HG03103 (cell line): Measurements from ENCODE around the gene MED12L.

Experiments
- ATAC-seq: cut with Tn5 transposase; IDR thresholded peaks from one replicate; pipeline ENCODE4 v1.9.1; 2021; ENCODE audit warnings: low read depth; ENCODE audit not compliant: unreplicated experiment

MED12L gene

DNA sequence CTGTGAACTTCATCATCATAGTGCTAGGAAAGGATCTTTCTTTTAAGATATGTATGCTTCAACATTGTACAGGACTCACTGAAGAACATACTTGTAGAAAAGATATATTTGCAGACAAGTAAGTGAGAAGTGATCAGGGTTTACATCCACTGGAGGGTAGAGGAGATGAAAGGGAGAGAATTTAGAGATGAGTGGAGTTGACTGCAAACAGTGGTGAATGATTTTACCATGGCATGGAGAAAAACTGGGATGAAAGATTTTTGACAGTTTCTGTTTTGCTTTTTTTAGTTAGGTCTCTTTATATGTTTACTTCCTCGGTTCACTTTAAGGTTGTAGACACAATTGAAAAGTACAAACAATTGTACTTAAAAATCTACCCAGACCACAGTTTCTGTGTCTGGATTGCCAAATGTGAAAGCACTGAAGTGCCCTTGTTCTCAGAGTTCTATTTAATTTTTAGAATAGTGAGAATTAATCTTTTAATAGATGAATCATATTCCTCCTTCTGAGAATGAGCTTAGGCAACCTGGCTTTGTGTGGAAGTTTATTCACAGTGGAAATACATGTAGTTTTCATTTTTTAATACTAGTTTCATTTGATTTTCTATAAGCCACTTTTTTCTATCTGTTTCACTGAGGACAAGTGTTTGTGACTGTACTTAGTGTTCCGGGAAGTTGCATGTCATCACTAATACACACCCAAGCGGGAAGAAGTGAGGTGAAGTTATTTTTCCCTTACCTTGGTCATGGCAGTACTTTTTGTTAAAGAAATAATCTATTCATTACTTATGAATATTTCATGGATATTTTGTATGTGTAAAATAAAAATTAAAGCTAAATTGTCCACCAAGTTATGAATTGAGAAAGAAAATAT, 119.3 kb downstream of the MED12L start:
- no peak for ATAC-seq

DNA sequence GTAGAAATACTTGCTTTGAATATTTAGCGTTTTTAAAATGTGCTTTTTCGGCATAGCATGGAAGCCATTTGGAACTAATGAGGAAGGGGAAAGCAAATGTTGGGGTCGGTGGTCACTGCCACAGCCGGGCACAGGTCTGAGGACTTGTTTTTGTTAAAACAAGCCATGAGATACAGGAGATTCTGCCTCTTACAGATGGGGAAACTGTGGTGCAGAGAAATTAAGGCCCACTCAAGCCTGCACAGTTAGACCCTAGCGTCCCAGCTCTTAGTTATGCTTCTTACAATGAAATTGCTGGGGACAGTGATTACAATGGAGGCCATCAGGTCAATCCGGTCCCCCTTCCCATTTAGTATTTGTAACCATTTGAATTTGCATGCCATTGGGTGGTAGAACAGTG, 120.0 kb downstream of the MED12L start:
- ATAC-seq = no peak

GRCh38 chr3:151206201-151206600, 120.7 kb downstream of the MED12L start:
- no peak for ATAC-seq

GRCh38 chr3:151209654-151210053, 124.2 kb downstream of the MED12L start:
- no peak for ATAC-seq

GRCh38 chr3:151210676-151211381, 125.4 kb downstream of the MED12L start:
- peak; percentile 65 for ATAC-seq

DNA sequence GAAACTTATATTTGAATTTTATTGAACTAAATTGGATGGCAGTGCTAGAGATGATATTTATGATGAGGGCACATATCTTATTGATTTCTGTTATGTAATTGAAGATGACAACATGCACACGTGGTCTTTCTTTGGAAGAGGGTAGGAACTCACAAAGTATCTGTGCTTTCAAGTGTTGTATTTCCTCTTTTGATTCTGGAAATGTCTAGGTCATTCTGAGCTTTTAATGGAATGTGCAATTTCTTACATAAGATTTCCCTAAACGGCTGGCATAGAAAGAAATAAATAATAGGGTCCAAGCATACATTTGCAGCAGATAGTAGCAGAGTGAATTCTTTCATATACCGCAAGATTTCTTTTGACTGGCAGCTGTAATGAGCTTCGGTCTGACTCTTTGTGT, 127.7 kb downstream of the MED12L start:
- no peak for ATAC-seq

GRCh38 chr3:151213881-151214280, 128.4 kb downstream of the MED12L start:
- ATAC-seq = no peak

GRCh38 chr3:151214459-151214858, 129.0 kb downstream of the MED12L start:
- no peak for ATAC-seq

DNA sequence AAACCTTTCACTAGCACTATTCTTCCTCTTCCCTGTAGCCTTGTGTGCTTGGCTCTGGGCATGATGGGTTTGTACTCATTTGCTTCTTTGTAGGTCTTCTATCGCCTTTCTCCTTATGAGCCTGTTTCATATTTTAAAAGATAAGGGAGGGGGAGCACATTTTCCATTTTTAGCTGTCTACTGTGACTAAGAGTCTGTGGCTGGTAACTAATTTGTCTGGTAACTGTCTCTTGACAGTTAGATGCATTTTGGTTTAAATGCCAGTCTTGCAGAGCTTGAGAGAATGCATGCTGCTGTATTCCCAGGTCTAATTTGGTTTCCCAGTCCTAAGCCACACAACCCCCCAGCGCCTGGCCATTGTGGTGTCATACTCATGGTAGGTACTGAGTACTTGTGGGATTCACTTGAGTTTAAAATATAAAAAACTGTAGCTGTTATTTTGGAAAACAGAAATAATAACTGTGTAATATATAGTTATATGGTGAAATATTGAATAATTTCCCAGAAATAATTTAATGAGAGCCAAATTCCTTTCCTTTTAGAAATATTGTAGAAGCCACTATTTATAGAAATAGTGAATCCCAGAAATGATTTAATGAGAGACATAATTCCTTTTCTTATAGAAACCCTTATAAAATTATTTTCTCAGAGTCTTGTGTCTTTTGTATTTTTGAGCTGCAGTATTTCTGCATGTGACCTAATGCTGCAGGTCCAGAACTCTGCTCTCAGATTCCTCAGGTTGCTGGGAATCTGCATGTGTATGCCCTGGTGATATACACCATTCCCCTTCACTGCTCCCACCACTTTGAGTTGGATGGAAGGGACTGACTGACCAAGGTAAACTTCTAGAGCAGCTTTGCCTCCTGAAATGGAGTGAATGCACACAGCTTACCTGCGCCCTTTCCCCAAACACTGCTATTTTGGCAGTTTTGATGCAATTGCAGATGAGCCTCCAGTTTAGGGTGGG, 131.5 kb downstream of the MED12L start:
- no peak for ATAC-seq

GRCh38 chr3:151218136-151218535, 132.7 kb downstream of the MED12L start:
- no peak for ATAC-seq

DNA sequence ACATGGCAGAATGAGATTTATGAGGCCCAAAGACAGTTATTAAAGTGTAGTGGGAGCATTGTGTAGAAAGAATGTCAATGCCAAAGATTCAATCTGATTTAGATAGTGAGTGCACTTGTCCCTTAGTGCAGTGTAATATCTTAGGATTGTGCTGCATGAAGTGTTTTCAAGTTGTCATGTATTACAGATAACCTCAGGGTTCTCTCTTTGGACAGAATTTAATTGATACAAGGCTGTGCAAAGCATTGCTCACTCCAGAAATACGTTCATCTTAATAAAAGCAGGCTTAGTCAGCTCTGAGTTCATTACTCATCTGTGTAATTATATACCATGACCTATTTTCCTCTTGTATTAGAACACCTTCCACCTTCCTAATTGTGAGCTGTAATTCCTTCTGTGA, 133.6 kb downstream of the MED12L start:
- ATAC-seq = no peak

DNA sequence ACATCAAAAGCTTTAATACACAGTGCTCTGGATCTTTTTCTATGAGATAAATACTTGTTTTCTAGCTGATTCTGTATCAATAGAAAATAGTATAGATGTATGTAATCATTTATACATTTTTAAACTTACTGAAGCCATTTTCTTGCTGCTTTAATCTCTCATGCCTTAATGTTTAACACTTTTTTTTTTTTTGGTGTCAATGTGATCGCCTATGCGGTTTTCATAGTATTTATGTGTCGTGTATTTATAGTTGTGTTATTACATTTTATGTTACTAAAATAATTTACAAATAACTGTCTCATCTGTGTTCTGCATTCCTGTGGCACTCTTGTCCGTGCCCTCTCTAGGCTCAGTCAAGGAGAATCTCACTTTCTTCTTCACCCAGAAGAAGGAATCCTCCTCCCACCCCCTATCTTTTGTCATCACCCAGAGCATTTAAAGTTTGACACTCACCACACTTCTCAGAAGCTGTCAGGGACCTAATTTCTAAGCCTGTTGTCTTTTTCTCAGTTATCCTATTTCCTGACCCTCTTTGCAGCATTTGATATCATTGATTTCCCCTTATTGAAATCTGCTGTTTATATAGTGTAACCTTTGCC, 138.9 kb downstream of the MED12L start:
- ATAC-seq = no peak

GRCh38 chr3:151225040-151225975, 139.8 kb downstream of the MED12L start:
- no peak for ATAC-seq

GRCh38 chr3:151226088-151226563, 140.7 kb downstream of the MED12L start:
- no peak for ATAC-seq

DNA sequence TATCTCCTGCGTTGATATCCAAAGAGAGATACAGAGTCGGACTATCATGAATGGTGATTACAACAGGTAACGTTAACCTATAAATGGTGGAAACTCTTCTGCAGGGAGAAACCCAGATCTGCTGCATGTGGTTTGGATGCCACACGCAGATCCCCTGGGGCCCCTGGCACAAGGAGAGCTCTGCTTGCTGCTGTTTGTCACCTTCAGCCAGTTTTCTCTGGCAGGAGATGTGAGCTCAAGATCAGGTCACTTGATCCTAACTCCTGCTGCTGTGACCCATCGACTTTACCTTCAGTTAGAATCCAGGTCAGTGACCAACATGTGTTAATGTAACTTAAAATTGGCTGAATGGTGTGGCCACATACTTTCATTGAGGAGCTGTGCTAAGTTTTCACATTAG, 141.4 kb downstream of the MED12L start:
- ATAC-seq = no peak

- peak; percentile 19 for ATAC-seq
Observed at GRCh38 chr3:151227266-151227806, 141.9 kb downstream of the MED12L start.

DNA sequence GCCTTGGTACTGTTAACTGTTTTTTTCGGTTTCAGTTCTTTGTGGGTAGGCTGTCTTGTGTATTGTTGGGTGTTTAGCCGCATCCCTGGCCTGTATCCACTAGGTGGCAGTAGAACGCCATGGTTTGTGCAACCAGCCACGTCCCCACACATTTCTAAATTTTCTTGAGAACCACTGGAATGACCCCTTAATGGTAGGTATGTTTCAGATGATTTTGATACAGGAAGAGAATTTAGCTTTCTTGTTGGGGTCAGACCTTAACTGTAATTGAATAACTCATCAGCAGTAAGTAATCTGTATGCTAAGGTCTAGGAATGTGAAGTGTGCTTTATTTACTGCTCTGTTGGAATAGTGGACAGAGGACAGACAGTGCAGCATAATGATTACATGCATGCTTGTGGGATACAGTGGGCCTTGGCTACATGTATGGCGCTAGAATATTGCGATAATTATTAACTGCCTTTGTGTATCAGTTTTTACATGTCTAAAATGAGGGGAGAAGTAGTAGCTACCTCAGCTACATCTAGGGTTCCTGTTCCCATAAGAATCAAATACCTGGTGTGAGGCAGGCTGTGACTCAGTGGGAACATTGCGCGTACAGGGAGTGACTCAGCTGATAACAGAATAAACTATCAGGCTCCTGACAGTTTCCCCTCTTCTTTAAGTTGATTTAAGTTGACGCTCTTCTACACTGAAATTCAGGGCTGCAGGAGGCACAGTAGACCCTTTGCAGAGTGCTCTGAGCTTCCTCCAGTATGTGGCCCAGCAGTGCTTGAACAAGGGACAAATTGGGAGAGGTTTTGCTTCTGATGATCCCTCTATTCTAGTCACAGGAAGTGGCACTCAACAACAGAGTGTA, 142.6 kb downstream of the MED12L start:
- peak; percentile 88 for ATAC-seq

- no peak for ATAC-seq
Observed at GRCh38 chr3:151228666-151229040, 143.2 kb downstream of the MED12L start.
